GM23338 (cell line): ENCODE data around the gene CTNS. TPM values are rescaled to one million over a fixed set of nuclear protein-coding genes. Genes with fewer than 3 reads are reported as not detected.
"Not testable (repeated sequence)": the region's sequence is repeated elsewhere in the genome, so short reads cannot be mapped to it uniquely, and the experiment has no call there.

ENCODE experiments used
- ATAC-seq: fragments of 200-7000 bp; cut with Tn5 transposase; 3 replicates; pipeline ENCODE4 v1.9.1; 2020
- DNase-seq: peaks from one replicate; pipeline ENCODE4 v3.0.0-alpha.2; 2015; ENCODE audit warnings: low spot score
- H2AFZ ChIP-seq: fragments of 200-600 bp; sonication (generic); 2 replicates; pipeline ENCODE4 v1.8.0; 2016; ENCODE audit warnings: antibody characterized with exemption, mild to moderate bottlenecking, moderate library complexity
- H3F3A ChIP-seq: fragments of 200-600 bp; sonication (generic); replicated peaks from 2 replicates; pipeline ENCODE4 v1.8.0; 2017; ENCODE audit warnings: antibody characterized with exemption, mixed run types, low read depth
- H3K27ac ChIP-seq: fragments of 200-600 bp; sonication (generic); 2 replicates; pipeline ENCODE4 v1.6.1; 2016; ENCODE audit warnings: low read depth
- H3K27me3 ChIP-seq: fragments of 200-600 bp; sonication (generic); 2 replicates; pipeline ENCODE4 v1.8.0; 2016; ENCODE audit warnings: mild to moderate bottlenecking, mixed run types, moderate library complexity; ENCODE audit not compliant: insufficient read depth
- H3K36me3 ChIP-seq: fragments of 200-600 bp; sonication (generic); 2 replicates; pipeline ENCODE4 v1.8.0; 2016; ENCODE audit warnings: mild to moderate bottlenecking; ENCODE audit not compliant: insufficient read depth
- H3K4me1 ChIP-seq: fragments of 200-600 bp; sonication (generic); 2 replicates; pipeline ENCODE4 v1.8.0; 2016; ENCODE audit warnings: mild to moderate bottlenecking, moderate library complexity; ENCODE audit not compliant: insufficient read depth
- H3K4me2 ChIP-seq: fragments of 200-600 bp; sonication (generic); 2 replicates; pipeline ENCODE4 v1.7.1; 2017; ENCODE audit warnings: mixed run types
- H3K4me3 ChIP-seq: fragments of 200-600 bp; sonication (generic); 2 replicates; pipeline ENCODE4 v1.6.1; 2016; ENCODE audit warnings: mixed run types
- H3K79me2 ChIP-seq: fragments of 200-600 bp; sonication (generic); replicated peaks from 2 replicates; pipeline ENCODE4 v1.8.0; 2017; ENCODE audit warnings: mild to moderate bottlenecking; ENCODE audit not compliant: insufficient read depth
- H3K9me2 ChIP-seq: fragments of 200-600 bp; sonication (generic); 2 replicates; pipeline ENCODE4 v1.8.0; 2017; ENCODE audit not compliant: insufficient read depth
- H4K20me1 ChIP-seq: fragments of 200-600 bp; sonication (generic); replicated peaks from 2 replicates; pipeline ENCODE4 v1.8.0; 2017; ENCODE audit warnings: mild to moderate bottlenecking; ENCODE audit not compliant: insufficient read depth
- H3K27ac Mint-ChIP-seq: 2 replicates; pipeline ENCODE4 v1.8.0; 2020; ENCODE audit warnings: inconsistent platforms, mild to moderate bottlenecking, moderate library complexity, mixed read lengths
- H3K27me3 Mint-ChIP-seq: 3 replicates; pipeline ENCODE4 v1.8.0; 2022; ENCODE audit warnings: low read depth, mild to moderate bottlenecking, moderate library complexity, mixed read lengths, inconsistent platforms; ENCODE audit not compliant: insufficient read depth, poor library complexity
- H3K36me3 Mint-ChIP-seq: 3 replicates; pipeline ENCODE4 v1.8.0; 2021; ENCODE audit warnings: low read depth, mild to moderate bottlenecking, inconsistent platforms, moderate library complexity, mixed read lengths
- H3K4me1 Mint-ChIP-seq: 3 replicates; pipeline ENCODE4 v1.8.0; 2020; ENCODE audit warnings: mild to moderate bottlenecking, inconsistent platforms, mixed read lengths
- H3K4me3 Mint-ChIP-seq: 3 replicates; pipeline ENCODE4 v1.8.0; 2021; ENCODE audit warnings: moderate library complexity, mild to moderate bottlenecking, inconsistent platforms, mixed read lengths
- H3K9me3 Mint-ChIP-seq: 3 replicates; pipeline ENCODE4 v1.8.0; 2020; ENCODE audit warnings: moderate library complexity, mild to moderate bottlenecking, inconsistent platforms, mixed read lengths
- CREB1 ChIP-seq: fragments of 250-450 bp; sonication (Bioruptor Pico); IDR thresholded peaks from 2 replicates; pipeline ENCODE4 v1.5.0; 2020; ENCODE audit warnings: low read depth, mild to moderate bottlenecking, moderate library complexity
- CTCF ChIP-seq, 2 experiments: fragments of 200-600 bp in 1 of 2; sonication (generic) in 1 of 2; conservative IDR thresholded peaks; 2 replicates each; pipeline versions ENCODE4 v1.5.1 to v1.6.1; 2016 to 2017; ENCODE audit warnings: antibody characterized with exemption in 2 of 2, low read depth in 2 of 2, mild to moderate bottlenecking in 2 of 2, moderate library complexity in 1 of 2
- EZH2 ChIP-seq: fragments of 200-600 bp; sonication (generic); IDR thresholded peaks from one replicate; pipeline ENCODE4 v1.8.0; 2017; ENCODE audit warnings: antibody characterized with exemption, mild to moderate bottlenecking, low read depth; ENCODE audit not compliant: unreplicated experiment
- EZH2phosphoT487 ChIP-seq: fragments of 200-600 bp; sonication (generic); IDR thresholded peaks from one replicate; pipeline ENCODE4 v1.8.1; 2018; ENCODE audit warnings: antibody characterized with exemption; ENCODE audit not compliant: unreplicated experiment
- JUNB ChIP-seq: IDR thresholded peaks from one replicate; pipeline ENCODE4 v1.6.1; 2016; ENCODE audit warnings: antibody characterized with exemption; ENCODE audit not compliant: unreplicated experiment
- NANOG ChIP-seq: IDR thresholded peaks from 2 replicates; pipeline ENCODE4 v1.6.1; 2016; ENCODE audit warnings: antibody characterized with exemption, borderline replicate concordance
- POLR2AphosphoS5 ChIP-seq: IDR thresholded peaks from 2 replicates; pipeline ENCODE4 v1.6.1; 2016; ENCODE audit warnings: antibody characterized with exemption, low read depth
- REST ChIP-seq: IDR thresholded peaks from one replicate; pipeline ENCODE4 v1.6.1; 2018; ENCODE audit warnings: antibody characterized with exemption; ENCODE audit not compliant: unreplicated experiment
- ZNF331 ChIP-seq: fragments of 250-450 bp; sonication (Bioruptor Pico); IDR thresholded peaks from 2 replicates; pipeline ENCODE4 v1.5.0; 2020; ENCODE audit warnings: low read depth, mild to moderate bottlenecking, moderate library complexity
- polyA plus RNA-seq: library from polyadenylated mRNA; unstranded; fragments of >200 nt; fragmentation: Nextera tagmentation; extraction: Ambion mirVana; gene quantifications from 2 replicates; pipeline ENCODE4 v1.2.1, GENCODE V29; 2016
- total RNA-seq: library from RNA; depleted of rRNA; stranded (reverse); fragments of >200 nt; shearing (Covaris generic); gene quantifications from 2 replicates; pipeline ENCODE4 v1.2.3, GENCODE V29; 2014
- TF ChIP-seq, protein P1 (sequence below): IDR thresholded peaks from 2 replicates; pipeline ENCODE4 v1.6.1; 2016; ENCODE audit warnings: antibody characterized with exemption

Gene CTNS
- total and polyA plus RNA-seq, 2 experiments from 2014 or later = 5.9 to 21.8 TPM

GRCh38 chr17:3699951-3700350, 63.4 kb downstream of the CTNS start (continued):
- TF ChIP-seq REST (no peak), POLR2AphosphoS5 (no peak), EZH2 (no peak), JUNB (no peak)
- TF ChIP-seq, protein P1, sequence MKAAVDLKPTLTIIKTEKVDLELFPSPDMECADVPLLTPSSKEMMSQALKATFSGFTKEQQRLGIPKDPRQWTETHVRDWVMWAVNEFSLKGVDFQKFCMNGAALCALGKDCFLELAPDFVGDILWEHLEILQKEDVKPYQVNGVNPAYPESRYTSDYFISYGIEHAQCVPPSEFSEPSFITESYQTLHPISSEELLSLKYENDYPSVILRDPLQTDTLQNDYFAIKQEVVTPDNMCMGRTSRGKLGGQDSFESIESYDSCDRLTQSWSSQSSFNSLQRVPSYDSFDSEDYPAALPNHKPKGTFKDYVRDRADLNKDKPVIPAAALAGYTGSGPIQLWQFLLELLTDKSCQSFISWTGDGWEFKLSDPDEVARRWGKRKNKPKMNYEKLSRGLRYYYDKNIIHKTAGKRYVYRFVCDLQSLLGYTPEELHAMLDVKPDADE = no peak

GRCh38 chr17:3702041-3702539, 65.5 kb downstream of the CTNS start:
- H3K4me2 ChIP-seq, H3K4me1 Mint-ChIP-seq, H3K4me1 ChIP-seq, H3K4me3 Mint-ChIP-seq, H3K4me3 ChIP-seq, H3K9me2 ChIP-seq, DNase-seq, H3K36me3 ChIP-seq, ATAC-seq, H2AFZ ChIP-seq, H4K20me1 ChIP-seq, H3K79me2 ChIP-seq, H3K27ac ChIP-seq, H3K27ac Mint-ChIP-seq, H3K27me3 ChIP-seq, H3F3A ChIP-seq: not testable (repeated sequence)
- Mint-ChIP-seq H3K27me3 (peaks cover 24% of the 10 kb centered on the region), H3K9me3 (peaks cover 13% of the 10 kb centered on the region; the same call in 2 of the 3 replicates), H3K36me3 (peaks cover 14% of the 10 kb centered on the region)

DNA sequence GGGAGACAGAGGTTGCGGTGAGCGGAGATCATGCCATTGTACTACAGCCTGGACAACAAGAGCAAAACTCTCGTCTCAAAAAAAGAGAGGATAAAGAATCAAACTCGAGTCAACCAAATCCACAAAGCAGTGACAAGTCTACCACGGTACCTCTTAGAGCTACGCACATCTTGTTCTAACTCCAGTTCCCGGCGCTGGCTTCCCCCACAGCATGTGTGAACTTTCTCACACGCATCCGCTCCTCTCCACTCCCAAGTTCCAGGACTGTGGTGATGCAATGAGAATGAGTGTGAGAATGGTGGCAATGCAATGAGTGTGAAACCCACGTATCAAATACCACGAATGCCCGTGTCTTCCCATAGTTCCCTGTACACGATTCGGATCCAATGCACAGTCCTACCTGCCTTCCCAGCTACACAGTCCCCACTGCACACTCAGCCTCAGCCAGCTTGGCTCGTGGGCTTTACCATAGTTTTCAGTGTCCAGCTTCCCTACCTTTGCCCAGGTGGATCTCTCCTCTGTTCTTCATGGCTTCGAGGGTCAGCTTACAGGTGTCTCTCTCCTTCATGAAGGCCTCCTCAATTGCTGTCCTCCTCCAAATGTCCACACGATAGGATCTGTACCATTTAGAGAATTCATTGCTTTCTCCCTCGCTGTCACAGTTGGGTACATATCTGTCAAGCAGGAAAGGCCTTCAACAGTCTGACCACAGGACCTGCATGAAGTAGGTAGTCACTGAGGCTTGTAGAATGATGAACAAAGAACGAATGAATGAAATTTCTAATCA, 68.6 kb downstream of the CTNS start:
- Histone ChIP-seq H3K9me2 (no peaks in the 10 kb centered on the region), H3K79me2 (no peaks in the 10 kb centered on the region), H3K36me3 (no peaks in the 10 kb centered on the region), H3K27me3 (no peaks in the 10 kb centered on the region), H3K4me3 (no peak overlapping the region), H4K20me1 (no peaks in the 10 kb centered on the region; the same call in 1 of the 2 replicates), H3K27ac (no peak overlapping the region), H2AFZ (no peak overlapping the region), H3K4me2 (no peak overlapping the region), H3K4me1 (no peaks in the 10 kb centered on the region), H3F3A (no peaks in the 10 kb centered on the region)
- Mint-ChIP-seq H3K36me3 (peaks cover 14% of the 10 kb centered on the region), H3K27me3 (peaks cover 15% of the 10 kb centered on the region), H3K9me3 (peaks cover 7% of the 10 kb centered on the region; the same call in 1 of the 3 replicates), H3K4me1 (no peaks in the 10 kb centered on the region), H3K4me3 (no peak overlapping the region), H3K27ac (no peak overlapping the region)
- DNase-seq (no peak), ATAC-seq (no peak)
- TF ChIP-seq CTCF (conservative IDR thresholded peaks at IDR 0.05; ENCODE audit: low read depth in 2 of 2) (no peak), EZH2 (no peak), POLR2AphosphoS5 (no peak), EZH2phosphoT487 (no peak), NANOG (no peak), CREB1 (CRISPR knock-in tag) (no peak), ZNF331 (CRISPR knock-in tag) (no peak)
- TF ChIP-seq, protein P1 = no peak
